GM21360 (cell line): ENCODE data around the gene LPP.

Source experiments
- ATAC-seq: cut with Tn5 transposase; IDR thresholded peaks from one replicate; pipeline ENCODE4 v1.9.1; 2021; ENCODE audit warnings: mild to moderate bottlenecking, moderate library complexity; ENCODE audit not compliant: unreplicated experiment

LPP gene

DNA sequence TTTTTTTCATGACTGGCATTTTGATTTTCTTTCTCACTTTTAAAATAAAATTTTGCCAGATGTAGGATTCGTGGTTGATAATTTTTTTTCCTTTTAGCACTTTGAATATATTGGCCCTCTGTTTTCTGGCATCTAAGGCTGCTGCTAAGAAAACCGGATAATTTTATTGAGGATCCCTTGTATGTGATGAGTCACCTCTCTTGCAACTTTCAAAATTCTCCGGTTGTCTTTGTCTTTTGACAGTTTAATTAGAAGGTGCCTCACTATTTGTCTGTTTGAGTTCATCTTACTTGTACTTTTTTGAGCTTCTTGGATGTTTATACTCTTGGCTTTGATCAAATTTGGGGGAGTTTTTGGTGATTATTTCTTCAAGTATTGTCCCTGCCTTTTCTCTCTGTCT lies 349.7 kb downstream of the LPP start:
- no peak for ATAC-seq

DNA sequence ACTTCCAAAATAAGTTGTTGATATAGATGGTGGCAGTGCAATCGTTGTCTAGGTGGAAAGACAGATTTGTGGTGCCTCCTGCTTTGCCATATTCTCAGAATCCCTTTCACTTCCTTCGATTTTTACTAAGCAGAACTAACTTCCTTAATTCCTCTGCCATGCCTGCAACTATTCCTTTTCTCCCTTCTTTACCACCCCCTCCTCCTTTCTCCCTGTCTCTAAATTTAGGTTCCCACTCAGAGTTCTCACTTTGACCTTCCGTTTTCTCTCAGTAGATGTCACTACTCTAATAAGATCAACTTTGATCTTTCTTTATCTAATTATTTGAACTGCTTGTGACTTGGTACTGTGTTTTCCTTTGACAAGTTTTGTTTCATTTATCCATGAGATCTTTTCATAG lies 351.2 kb downstream of the LPP start:
- no peak for ATAC-seq

DNA sequence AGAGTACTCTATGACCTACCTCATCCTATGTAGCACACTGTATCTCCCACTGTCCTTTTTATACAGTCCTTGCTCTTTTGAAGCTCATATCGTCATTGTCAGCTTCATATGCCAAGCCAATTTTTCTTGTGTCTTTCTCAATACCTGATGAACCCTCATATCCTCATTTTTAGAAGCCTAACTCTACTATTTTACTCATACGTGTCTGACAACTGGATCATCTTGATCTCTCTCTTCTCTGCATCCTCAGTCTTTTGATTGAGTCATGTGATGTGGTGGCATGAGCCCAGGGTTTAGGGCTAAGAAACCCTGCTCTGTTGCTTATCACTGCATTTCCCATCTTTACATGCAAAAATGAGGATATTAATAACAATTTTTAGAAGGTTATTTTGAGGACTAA lies 352.0 kb downstream of the LPP start:
- no peak for ATAC-seq

DNA sequence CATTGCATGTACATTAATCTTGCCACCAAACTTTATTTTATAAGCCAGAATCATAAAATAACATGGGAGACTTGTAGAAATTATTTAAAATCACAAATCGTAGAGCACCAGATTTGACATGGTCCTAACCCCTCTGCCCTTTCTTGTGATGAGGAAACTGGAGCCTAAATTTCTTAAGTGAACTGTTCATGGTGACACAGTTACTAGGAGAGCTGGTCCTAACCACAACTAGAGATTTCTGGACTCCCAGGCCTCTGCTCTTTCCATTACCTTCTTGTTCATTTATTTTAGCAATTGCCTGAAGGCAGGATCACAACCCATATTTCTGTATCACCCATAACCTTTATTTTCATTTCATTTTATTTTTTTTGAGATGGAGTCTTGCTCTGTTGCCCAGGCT lies 352.5 kb downstream of the LPP start:
- ATAC-seq = no peak

DNA sequence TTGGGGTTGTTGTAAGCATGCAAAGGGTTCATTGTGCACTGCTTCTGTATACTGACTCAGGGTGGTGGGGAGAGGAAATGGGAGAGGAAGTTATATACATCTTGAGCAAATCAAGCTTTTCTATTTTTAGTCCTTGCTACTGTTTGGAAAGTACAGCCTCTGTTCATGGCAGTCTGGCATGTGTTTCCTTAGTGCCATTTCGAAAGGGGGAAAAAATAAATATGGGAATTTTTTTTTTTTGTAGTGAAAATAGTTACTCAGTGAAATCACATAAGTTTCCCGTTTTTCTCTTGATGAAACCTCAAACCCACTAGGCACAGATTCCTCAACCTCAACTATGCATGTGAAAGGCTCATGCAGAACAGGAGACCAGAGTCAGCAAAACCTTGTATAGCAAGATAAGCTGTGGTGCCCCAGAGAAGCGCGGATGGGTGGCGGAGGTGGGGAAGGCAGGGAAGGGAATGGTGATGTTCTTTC lies 353.3 kb downstream of the LPP start:
- ATAC-seq = no peak

DNA sequence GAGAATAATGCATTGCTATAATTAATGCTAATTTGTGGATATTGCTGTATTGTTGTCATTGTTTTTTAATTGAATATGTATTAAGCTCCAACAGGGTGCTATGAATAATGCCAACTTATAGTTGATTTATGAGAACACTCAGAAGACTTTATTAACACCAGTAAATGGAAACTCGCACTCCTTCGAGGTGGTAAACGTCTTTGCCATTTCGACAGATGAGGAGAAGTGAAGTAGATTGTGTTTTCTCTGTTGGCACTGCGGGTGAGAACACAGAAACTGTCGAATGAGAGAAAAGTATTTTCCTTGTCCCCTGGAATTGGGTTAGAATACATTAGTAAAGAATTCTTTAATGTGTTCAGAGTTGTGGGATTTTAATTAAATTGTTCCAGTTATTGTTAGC lies 354.5 kb downstream of the LPP start:
- no peak for ATAC-seq

DNA sequence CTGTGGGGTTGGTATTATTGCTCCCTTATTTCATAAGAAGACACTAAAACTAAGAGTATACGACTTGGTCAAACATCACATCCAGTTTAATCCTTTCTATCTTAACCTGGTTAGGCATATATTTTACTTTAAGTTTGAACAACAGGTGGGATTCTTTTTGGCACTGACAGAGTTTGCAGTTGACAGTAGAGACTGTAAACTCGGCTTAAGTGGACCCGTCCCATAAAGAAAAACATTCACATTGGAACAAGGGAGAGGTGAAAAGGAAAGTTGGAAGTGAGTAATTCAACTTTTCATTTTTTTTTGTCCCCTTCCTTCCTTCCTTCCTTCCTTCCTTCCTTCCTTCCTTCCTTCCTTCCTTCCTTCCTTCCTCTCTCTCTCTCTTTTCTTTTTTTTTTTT lies 355.4 kb downstream of the LPP start:
- no peak for ATAC-seq

DNA sequence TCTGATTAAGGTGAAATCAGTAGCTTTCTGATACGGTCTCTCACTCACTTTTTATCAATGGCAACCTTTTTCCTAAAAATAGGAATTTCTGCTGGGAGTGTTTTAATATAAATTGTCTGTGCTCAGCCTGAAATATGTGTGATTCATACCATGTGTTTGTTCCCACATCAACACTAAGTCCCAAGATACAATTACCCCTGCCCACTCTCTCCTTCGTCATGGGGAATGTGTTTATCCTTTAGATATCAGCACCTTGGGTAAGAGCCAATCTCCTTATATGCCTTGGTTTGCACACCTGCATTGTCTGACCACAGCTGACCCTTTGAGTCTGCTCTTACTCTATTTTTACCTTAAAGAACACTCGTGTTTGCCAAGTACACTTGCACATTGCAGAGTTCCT lies 356.4 kb downstream of the LPP start:
- ATAC-seq = no peak

DNA sequence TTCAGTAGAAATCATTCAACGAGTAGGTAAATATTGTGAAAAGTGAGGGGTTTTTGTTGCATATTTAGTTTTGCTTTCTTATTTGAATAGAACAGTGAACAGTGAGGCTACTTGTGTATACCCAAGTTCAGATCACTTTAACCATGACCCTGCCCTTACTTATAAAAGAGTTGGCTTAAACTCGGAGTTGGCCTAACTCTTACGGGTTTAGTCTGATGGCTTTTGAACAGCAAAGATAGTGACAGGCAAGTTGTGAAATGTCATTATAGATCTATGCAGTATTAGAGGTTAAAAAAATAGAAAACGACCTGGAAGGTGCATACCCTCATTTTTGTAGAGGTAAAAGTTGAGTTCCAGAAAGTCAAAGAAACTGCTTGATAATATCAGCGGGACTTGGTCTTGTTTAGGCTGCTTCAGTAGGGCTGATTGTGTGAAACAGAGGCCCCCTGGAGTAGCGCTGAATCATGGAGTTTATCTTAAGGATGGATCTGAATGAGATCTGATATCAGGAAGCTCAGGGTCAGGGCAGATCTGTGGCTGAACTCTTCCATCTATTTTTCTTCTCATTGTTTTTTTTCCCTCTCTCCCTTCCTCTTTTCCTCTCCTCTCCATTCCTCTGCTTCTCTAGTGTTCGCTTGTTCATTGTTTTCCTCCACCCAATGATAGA lies 359.8 kb downstream of the LPP start:
- ATAC-seq = no peak

DNA sequence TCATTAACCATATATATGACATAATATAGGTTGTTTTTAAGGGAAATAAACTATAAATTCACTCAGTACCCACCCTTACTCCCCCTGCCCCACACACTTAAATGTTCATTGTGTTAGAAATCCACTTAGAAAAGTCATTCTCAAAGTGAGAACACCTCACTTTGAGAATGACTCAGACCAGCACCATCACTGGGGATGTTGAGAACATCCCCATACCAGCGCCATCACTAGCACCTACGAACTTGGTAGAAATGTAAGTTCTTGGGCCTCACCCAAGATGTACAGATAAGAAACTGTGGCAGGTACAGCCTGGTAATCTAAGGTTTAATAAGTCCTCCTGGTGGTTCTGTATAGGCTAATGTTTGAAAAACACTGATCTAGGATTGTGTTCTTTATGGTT lies 362.6 kb downstream of the LPP start:
- ATAC-seq = no peak

DNA sequence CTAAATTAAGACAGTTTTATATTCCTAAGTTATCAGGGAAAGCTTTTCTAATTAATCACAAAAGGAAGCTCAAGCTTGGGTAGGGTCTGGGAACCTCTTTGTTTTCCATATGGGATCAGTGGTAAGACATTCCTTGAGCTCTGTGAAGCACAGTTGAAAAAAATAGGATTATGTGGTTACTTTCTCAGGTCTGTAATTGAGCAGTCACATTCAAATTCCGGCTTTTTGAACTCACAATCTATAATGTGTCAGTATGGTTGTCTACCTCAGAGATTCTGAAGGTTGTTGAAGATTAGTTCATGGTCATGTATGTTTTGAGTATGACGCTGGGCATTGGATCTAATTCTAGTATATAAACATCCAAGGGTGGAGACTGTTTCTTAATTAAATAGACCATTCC lies 364.5 kb downstream of the LPP start:
- no peak for ATAC-seq

DNA sequence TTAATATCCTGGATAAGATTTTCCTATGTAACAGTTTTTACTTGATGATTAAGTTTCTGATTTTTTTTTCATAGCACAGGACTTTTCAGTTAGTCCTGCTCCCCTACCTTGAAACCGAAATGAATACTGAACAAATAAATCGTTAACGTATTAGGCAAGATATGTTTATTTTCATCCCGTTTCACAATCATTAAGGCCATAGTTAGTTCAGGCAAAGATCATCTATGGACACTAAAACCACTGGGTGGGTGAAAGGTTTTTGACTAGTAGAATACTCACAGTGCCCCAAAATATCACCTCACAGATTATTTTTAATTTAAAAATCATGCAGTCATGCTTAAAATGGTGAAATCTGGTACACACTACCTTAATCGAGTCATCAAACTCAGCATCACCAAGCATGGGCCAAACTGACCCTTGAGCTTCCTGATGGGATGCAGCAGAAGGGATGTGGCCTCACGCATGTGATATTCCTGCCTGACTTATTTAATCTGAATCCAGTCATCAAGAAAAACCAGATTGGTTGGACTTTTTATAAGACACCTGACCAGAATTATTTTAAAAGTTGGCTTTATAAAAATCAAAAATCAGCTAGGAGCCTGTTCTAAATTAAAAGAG lies 365.0 kb downstream of the LPP start:
- ATAC-seq = no peak

DNA sequence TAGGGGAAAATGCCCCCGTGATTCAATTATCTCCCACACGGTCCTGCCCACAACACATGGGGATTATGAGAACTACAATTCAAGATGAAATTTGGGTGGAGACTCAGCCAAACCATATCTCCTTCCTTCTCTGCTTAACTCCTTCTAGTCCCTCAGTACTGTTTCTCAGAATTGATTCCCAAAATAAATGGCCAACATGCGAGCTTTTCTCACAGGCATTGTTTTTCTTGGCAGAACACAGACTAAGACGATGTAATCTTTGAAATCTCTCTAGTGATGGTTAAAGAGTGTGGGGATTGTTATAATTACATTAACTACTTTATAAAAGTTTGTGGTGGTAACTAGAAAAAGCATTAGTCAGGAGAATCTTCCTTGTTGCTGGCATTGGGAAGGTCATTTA lies 366.5 kb downstream of the LPP start:
- ATAC-seq = no peak

DNA sequence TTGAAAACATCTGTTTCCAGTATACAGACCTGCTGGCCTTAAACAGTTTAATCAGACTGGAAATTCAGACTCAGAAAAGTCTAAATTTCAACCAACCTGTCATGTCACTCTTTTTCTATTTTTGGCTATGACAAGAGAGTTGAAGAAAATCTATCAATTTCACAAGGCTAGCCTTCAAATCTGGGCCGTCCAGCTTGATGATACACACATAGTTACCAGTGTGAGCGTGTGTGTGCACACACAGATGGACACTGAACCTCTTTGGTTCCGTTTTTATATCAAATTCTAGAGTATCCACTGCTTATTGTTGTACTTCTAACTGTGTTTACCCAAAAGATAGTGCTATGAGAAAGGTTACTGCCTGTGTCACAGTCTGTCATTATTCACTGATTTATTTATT lies 368.2 kb downstream of the LPP start:
- ATAC-seq = no peak

DNA sequence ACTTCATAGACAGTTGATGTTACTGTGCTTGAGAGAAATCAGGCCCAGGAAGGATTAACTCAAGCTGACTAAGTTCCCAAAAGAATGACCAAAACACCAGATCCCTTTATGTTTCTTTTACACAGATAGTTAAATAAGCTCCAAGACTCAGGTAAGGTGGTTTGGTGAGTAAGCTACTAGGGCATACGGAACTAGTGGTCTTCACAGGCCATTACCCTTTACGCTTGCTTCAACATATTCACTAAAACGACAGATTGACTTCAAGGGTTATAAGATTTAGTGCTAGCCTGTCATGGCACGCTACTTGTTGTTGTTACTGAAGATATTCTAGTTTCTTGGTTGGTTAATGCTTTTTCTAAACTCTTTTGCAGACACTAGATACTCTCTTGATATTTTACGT lies 369.3 kb downstream of the LPP start:
- ATAC-seq = no peak

DNA sequence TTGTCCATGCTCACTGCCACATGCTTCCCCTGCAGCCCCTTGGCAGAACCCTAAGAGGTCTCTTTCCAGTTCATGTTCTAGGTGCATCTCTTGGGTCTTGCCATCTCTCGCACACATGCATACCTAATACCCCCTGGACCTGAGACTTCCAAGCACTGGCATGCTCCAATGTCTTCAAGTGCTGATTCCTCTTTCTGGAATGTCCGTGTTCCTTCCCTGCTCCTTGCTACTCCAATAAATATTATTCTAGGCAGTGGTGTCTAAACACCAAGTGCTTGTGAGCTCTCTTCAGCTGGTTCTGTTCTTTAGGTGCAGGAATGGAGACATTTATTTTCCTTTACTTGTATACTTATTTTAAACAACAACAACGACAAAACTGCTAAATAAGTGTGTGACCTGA lies 370.1 kb downstream of the LPP start:
- ATAC-seq = no peak

DNA sequence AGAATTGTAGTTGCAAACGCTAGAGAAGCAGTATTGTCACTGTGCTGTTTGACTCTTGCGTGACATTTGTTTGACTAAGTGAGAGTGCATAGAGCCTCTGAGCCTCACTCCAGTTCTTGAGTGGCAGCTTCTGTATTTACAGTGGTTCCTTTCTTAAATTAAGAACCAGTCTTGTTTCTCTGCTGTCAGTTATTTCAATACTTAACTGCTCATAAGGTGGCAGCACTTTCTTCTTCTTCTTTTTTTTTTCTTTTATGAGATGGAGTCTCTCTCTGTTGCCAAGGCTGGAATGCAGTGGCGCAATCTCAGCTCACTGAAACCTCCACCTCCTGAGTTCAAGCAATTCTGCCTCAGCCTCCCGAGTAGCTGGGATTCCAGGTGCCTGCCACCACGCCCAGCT lies 372.1 kb downstream of the LPP start:
- no peak for ATAC-seq

DNA sequence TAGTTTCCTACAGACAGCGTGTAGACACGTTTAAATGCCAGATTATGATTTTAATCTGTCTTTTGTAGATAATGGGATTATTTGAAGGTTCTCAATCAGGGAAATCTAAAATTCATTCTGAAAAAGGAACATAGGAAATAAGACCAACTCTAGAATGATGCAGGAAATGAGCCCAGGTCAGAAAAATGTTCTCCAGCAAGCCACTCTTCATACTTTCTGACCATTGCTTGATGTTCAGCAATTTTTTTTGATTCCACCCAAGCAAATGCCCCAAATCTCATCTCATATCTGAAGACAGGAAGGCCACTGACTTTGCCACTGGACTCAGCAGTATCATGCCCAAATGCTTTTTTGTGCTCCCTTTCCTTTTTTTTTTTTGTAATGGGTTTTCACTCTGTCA lies 373.4 kb downstream of the LPP start:
- no peak for ATAC-seq

DNA sequence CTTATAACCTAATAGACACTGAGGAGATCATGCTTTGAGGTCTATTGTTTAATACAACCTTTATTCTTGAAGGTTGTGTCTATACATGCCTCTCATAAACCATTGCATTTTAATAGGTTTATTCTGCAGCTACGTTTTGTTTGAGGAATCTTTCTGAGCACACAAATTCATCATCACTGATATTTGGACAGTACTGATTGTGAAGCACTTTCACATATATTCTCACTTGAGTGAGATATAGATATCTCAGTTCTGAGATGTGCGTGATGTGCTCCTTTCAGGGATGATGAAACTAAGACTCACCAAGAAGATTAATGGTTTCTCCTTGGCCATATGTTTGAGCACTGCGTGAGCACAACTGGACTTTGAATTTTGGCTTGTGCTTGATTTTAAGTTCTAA lies 374.4 kb downstream of the LPP start:
- ATAC-seq = no peak

DNA sequence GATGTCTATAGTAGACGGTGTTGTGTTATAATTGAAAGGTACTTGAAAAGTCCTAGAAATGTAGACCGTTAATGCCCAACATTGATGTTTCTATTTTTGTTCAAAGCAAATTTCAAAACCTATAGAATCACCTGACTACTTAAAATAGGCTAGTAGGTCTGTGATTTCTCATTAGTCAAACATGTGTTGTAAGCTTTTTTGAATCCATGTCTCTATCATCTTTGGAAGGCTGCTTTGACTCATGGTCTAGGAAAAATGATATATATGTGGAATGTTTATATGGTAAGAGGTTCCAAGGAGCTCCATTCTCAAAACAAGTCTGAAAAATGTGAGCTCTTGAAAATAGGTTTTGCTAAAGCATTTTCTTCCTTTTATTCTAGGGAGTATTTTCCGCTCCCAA lies 375.3 kb downstream of the LPP start:
- no peak for ATAC-seq

DNA sequence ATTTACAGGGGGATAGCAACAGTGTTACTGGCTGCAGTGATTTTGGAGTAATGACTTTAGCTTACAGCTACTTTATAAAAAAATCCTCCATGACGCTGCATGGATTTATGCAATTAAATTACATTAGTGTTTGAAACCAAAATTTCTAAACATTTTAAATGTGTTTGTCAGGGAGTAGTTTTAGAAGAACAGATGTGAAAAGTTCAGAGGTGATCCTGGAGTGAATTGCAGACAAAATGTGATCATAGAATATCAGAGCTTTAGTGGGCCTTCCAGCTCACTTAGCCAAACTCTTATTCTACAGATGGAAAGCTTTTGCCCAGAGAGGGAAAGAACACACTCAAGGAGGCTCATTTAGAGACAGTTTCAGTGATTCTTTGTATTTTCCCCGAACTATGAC lies 376.3 kb downstream of the LPP start:
- no peak for ATAC-seq

DNA sequence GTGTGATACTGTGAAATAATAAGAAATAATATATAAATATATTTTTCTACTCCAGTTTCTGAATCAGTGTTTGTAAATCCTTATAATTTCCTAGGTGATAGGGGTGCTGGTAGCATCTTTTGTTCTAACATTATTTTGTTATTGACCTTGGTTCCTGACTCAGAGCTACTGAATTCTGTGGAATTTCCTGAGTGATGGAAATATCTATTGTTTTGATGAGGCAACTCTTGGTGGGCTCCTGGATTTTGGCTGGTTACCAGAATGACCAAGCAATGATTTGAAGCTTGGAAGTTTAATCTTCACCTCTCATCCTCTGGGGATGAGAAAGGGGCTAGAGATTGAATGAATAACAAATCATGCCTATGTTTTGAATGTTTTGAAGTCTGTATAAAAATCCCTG lies 377.3 kb downstream of the LPP start:
- ATAC-seq = no peak

DNA sequence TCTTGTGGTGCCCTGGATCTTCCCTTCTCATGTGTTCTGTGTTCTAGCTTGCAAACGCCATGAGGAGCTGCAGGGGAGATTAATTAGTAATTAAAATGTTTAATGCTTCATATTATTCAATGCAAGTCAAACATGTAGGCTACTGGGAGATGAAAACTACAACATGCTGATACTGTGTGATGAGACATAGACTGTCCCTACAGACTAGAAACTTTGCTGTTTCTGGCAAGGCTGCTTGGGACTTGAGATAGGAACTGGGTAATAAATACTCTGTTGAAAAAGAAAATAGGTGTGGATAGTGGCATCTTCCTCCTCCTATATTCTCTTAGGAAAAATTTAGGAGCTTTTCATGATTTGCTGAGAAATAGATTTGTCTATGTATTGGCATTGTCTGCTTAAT lies 379.2 kb downstream of the LPP start:
- no peak for ATAC-seq
